Neural crest cell (in vitro differentiated cells): ENCODE results near the gene KIF26B. TPM values are rescaled to one million over a fixed set of nuclear protein-coding genes. Genes with fewer than 3 reads are reported as not detected.
"Not testable (repeated sequence)": the region's sequence is repeated elsewhere in the genome, so short reads cannot be mapped to it uniquely, and the experiment has no call there.

Experiments
- DNase-seq: peaks from one replicate; pipeline ENCODE4 v3.0.0; 2021; ENCODE audit warnings: low read depth, mixed read lengths, low spot score
- H3K27ac Mint-ChIP-seq: one replicate; pipeline ENCODE4 v1.8.0; 2021; ENCODE audit warnings: mild to moderate bottlenecking, mixed read lengths; ENCODE audit not compliant: unreplicated experiment
- H3K27me3 Mint-ChIP-seq: 2 replicates; pipeline ENCODE4 v1.8.0; 2021; ENCODE audit warnings: low read depth, mild to moderate bottlenecking, mixed read lengths
- H3K36me3 Mint-ChIP-seq: 2 replicates; pipeline ENCODE4 v1.8.0; 2021; ENCODE audit warnings: low read depth, mild to moderate bottlenecking, mixed read lengths
- H3K4me1 Mint-ChIP-seq: 2 replicates; pipeline ENCODE4 v1.8.0; 2021; ENCODE audit warnings: mixed read lengths
- H3K4me3 Mint-ChIP-seq: one replicate; pipeline ENCODE4 v1.8.0; 2021; ENCODE audit warnings: mild to moderate bottlenecking, mixed read lengths
- H3K9me3 Mint-ChIP-seq: 2 replicates; pipeline ENCODE4 v1.8.0; 2021; ENCODE audit warnings: mixed read lengths
- CTCF ChIP-seq: fragments of 200-600 bp; sonication (generic); conservative IDR thresholded peaks from 2 replicates; pipeline ENCODE4 v1.5.0; 2021; ENCODE audit warnings: antibody characterized with exemption, mild to moderate bottlenecking
- total RNA-seq: library from RNA; stranded (reverse); gene quantifications from 2 replicates; pipeline ENCODE4 v1.2.1, GENCODE V29; 2021

KIF26B gene
- total RNA-seq, 1 donor from 2014 or later: 6.2 TPM

GRCh38 chr1:245704341-245704740 is 549.6 kb downstream of the KIF26B start:
- H3K36me3 Mint-ChIP-seq: peaks cover 3% of the 10 kb centered on the region
- H3K9me3 Mint-ChIP-seq: no peaks in the 10 kb centered on the region
- no peak for DNase-seq
- no peak overlapping the region for H3K27ac Mint-ChIP-seq
- no peak for TF ChIP-seq CTCF
- H3K27me3 Mint-ChIP-seq: no peaks in the 10 kb centered on the region
- H3K4me3 Mint-ChIP-seq: no peak overlapping the region
- no peaks in the 10 kb centered on the region for H3K4me1 Mint-ChIP-seq

GRCh38 chr1:245704765-245705164 is 550.0 kb downstream of the KIF26B start:
- Mint-ChIP-seq H3K4me1 (no peaks in the 10 kb centered on the region), H3K27me3 (no peaks in the 10 kb centered on the region), H3K4me3 (no peak overlapping the region), H3K27ac (no peak overlapping the region), H3K9me3 (no peaks in the 10 kb centered on the region), H3K36me3 (peaks cover 3% of the 10 kb centered on the region)
- no peak for DNase-seq
- TF ChIP-seq CTCF: no peak

- DNase-seq: no peak
- no peak overlapping the region for H3K4me3 Mint-ChIP-seq
Measured at GRCh38 chr1:245707941-245708340, 553.2 kb downstream of the KIF26B start.

GRCh38 chr1:245710961-245711903 is 556.4 kb downstream of the KIF26B start:
- Mint-ChIP-seq H3K9me3 (no peaks in the 10 kb centered on the region), H3K27ac (peak overlapping the region; percentile 73), H3K36me3 (no peaks in the 10 kb centered on the region), H3K27me3 (no peaks in the 10 kb centered on the region), H3K4me1 (no peaks in the 10 kb centered on the region), H3K4me3 (no peak overlapping the region)
- TF ChIP-seq CTCF: no peak
- no peak for DNase-seq

More at GRCh38 chr1:245707941-245708340, 553.2 kb downstream of the KIF26B start:
- no peaks in the 10 kb centered on the region for H3K4me1 Mint-ChIP-seq
- H3K27ac Mint-ChIP-seq: no peak overlapping the region
- TF ChIP-seq CTCF: no peak
- no peaks in the 10 kb centered on the region for H3K27me3 Mint-ChIP-seq
- peaks cover 3% of the 10 kb centered on the region for H3K36me3 Mint-ChIP-seq
- H3K9me3 Mint-ChIP-seq: no peaks in the 10 kb centered on the region

GRCh38 chr1:245714027-245714426 is 559.2 kb downstream of the KIF26B start:
- H3K27me3 Mint-ChIP-seq, H3K9me3 Mint-ChIP-seq, DNase-seq, H3K4me1 Mint-ChIP-seq, H3K27ac Mint-ChIP-seq, H3K4me3 Mint-ChIP-seq, H3K36me3 Mint-ChIP-seq: not testable (repeated sequence)

GRCh38 chr1:245715291-245715701 is 560.5 kb downstream of the KIF26B start:
- H3K36me3 Mint-ChIP-seq: no peaks in the 10 kb centered on the region
- H3K9me3 Mint-ChIP-seq: no peaks in the 10 kb centered on the region
- H3K27ac Mint-ChIP-seq: peak overlapping the region; percentile 72
- no peaks in the 10 kb centered on the region for H3K27me3 Mint-ChIP-seq
- no peaks in the 10 kb centered on the region for H3K4me1 Mint-ChIP-seq
- TF ChIP-seq CTCF: no peak
- DNase-seq: no peak
- no peak overlapping the region for H3K4me3 Mint-ChIP-seq
